Kidney capillary endothelial cell (primary cell): Measurements from ENCODE around the gene QSER1.
A peak's percentile ranks its signal among the peaks of the same experiment; 100 is the strongest.

Source experiments
- DNase-seq: peaks from one replicate; pipeline ENCODE4 v3.0.0-alpha.2; 2018; ENCODE audit warnings: low spot score

QSER1 gene

DNA sequence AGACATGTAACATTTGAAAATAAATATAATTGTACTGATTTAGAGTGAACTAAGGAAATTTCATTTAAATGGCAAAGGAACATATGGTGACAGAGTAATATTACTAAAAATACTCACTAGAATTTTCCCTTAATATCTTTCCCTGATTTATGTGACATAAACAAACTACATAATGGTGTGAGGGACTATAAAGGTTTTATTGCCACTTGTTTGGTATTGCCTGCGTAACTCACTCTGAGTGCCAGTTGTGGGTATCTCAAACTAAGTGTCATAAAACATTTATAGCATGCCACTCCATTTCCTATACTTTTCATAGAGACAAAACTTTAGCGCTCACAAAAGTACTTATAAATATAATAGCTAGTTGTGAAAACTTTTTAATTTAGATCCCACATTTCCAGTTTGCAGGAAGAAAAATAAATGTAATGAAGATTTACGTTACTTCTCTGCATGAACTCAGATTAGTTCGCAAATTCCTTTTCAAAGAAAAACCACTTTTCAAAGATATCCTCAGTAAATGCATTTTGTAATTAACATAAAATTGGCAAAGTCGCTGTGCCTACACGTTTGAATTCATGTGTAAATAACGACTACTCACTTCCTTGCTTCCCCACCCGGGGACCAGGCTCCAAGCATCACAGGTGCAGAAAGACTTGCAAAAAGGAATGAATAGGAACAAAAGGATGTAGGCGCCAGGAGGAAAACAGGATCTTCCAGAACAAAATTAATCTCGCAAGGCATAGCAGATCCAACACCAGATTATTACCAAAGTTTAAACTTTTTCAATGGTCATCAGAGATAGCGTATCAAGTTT, 1.6 kb upstream of the QSER1 start:
- DNase-seq, result no peak

DNA sequence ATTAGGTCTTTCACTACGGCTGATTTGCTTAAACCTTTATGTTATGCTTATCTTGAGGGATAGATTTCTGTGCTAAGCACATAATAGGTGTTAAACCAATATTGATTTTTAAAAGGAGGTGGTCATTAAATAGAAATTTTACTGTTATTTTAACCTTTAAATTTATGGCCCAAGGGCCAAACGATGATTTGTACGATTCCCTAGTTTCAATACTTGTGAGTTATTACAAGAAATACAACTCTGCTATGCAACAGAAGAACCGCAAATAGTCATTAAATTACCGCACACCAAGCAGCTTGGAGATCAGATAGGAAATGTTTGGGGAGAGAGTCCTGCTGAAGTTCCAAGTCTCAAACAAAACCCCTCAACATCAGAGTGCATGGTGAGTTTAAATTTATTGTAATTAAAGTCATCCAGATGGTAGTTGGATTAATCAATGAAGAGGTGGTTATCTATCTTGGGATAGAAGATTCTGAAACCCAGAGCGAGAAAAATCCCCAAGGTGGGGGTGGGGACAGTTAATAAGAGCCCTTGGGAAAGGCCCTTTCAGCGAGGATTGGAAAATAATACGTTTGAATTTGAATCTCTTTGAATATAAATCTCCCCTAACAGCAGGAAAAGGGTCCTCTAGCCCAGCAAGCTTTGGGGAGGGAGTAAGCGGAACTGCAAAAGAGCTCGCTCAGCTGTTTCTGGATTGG, 805 bp upstream of the QSER1 start:
- DNase-seq, result peak; percentile 21

DNA sequence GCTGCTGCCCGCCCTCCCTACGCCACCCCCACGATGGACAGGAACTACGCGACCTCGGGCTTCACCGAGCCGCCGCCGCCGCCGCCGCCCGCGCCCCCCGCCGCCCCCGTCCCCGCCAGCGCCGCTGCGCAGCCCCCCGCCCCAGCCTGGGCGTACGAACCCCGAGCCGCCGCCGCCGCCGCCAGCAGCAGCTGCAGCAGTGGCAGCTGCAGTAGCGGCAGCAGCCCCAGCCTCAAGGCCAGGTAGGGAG, 407 bp downstream of the QSER1 start:
- no peak for DNase-seq

DNA sequence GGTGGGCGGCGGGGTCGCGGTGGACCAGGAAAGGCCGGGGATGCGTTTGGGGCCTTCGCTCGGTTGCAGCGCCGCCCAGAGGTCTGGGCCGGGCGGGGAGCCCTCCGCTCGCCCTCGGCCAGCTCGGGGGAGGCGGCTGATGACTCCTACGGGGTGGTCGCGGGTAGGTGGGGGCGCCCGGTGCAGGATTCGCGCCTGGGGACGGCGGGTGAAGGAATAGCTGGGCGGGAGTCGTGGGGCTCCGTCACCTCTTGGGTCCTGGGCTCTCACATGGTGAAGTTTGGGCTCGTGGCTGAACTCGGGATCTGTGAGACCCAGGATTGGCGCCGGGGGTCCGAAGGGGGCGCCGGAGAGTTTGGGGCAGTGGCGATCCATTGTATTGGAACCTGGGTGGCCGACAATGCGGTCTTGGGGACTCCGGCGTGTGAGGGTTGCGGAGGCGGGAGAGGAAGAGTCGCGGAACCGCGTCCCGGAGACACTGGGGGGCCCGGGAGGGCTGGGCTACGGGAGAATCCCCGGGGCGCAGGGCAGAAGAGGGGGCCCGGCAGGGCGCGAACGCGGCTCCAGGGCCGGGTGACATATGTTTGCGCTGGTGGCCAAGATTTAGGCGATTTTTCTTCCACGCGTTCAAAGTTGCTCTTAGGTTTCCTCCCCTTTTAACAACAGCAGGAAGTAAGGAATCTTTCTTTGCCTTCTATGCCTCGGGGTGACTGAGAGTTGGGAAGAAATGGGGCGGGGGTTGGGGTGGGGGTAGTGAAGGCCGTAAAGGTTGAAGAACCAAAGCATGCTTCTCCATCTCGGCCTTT, 935 bp downstream of the QSER1 start:
- peak; percentile 24 for DNase-seq

DNA sequence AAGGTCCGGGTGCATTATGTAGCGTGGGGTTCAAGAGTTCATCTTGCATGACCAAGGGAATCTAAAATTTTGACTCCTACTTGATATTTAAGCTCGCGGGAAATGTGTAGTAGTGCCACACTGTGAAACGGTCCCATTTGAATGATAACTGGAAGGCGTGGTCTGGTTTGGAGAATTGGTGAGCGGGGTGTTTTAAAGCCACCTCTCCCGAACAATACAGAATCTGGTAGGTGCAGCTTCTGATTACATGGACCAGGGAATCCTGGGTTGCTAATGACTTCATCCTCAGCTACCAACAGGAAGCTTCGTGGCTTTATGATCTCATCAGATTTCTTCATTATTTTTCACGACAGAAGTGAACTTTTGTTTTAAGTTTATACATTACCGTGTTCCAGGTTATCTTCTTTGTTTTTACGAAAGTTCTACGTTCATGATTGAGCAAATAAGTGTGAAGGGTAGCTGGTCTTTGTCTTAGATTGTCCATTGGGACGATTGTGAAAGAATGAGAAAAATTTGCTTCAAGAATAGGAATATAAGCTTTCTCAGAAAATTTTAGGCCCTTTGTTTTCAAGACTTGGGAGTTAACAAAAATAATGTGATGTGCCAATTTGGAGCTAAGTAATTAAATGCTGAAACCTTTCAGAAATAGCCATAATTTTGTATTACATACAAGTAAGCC, 1.7 kb downstream of the QSER1 start:
- peak; percentile 71 for DNase-seq

DNA sequence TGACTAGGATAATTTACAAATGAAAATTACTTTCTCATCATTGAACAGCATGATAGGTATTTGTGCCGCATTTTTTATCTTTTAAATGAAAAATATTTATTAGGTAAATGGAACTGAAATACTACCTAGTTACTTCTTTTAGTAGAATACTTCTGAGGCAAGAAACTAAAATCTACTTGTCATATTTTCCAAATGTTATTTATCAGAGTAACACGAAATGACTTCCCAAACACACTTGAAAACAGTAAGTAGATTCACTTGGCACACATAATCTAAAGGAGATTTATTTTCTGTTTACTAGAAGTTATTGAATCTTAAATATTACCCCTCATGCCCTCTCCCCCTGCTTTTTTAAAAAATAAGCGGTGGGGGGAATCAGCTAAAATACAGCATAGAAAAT, 2.3 kb downstream of the QSER1 start:
- no peak for DNase-seq

DNA sequence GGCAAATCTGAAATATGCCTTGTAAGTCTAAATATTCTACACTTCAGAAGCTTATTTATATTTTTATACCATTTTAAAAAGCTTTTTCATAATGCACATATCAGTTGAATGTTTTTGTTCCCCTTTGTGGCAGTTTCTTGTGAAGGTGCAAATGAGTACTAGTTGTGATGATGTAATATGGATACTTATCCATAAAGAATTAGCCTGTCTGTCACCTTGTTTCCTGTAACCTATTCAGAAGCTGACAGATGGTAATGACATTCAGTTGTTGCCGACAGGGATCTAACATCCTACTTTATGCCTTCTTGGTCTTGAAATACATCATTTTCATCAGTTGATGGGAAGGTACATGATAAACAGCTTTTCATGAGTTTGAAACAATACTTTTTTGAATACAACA, 2.9 kb downstream of the QSER1 start:
- DNase-seq, result no peak

DNA sequence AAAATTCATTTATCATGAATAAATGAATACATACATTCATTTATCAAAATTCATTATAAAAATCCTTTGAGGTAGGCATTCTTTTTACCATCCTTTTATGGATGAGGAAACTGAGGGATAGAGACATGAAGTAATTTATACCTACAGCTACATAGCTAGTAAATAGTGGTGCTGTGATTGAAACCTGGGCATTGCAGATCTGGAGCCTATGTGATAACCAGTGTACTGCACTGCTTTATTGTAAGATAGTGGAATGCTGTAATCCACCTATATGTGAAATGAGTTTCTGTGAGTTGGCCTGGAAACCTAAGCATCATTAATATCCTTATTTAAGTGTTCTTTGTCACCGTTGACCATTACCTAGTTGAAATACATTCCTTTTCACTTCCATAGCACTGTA, 4.5 kb downstream of the QSER1 start:
- DNase-seq, result no peak

DNA sequence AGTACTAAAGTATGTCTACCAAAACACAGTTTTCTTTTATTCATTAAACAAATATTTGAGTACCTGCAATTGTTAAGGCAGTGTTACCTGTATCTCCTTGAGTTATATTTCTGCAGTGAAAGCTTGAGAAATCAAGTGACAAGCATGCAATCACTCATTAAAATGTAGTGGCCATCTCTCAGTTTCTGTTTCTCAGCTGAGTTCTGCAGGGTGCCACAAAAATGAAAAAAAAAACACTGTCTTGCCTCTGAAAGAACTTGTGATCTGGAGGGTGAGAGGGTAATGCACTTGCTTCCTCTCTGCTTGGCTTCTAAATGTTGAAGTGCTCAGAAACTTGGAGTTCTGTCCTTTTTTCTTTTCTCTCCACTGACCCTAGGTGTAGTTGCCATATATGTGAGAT, 6.8 kb downstream of the QSER1 start:
- DNase-seq, result no peak

DNA sequence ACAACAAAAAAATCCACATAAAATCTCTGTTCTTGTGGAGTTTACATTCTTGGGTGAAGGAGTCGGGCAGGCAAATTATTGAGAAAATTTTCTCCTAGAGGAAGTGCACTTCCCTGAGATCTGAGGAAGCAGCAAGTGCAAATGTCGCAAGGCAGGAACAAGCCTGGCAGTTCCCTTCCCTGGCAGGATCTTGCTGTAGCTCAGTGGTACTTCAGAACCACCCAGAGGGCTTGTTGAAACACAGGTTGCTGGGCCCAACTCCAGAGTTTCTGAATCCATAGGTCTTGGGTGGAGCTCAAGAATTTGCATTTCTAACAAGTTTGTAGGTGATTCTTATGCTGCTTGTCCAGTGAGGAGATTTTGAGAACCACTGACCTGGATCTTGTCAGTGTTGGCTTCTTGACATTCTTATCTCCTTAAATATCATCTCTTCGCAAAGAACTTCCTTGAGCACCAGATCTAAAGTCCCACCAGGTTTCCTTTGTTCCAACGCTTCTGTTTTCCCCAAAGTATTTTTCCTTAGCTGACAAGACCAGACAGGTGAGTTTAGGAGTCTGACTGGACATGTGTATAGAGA, 9.6 kb downstream of the QSER1 start:
- DNase-seq, result no peak

DNA sequence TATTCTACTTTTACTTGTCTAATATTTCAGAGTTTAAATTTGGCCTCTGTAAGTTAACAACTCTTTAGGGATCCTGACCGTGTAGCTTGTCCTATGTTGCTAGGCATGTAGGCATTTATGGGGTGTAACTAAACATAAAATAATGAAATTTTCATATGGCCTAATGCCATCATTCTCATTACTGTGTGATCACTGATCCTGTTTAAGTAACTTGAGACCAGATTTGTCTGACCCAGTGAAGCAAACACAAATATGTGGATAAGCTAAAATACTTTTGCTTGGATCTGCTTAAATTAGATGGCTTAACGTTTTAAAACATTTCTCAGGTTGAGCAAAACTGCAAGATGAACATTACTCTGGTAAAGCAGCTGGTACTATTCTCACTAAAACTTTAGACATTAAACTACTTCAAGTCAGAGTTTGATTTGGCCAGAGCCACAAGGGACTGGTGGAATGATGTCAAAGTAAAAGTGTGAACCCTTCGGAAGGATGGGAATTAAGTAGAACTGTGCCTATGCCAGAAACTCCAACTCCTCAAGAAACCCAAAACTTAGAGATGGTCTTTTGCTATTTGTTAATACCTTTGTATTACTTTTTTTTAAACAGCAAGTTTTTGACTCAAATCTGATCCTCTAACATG, 12.5 kb downstream of the QSER1 start:
- DNase-seq, result no peak

DNA sequence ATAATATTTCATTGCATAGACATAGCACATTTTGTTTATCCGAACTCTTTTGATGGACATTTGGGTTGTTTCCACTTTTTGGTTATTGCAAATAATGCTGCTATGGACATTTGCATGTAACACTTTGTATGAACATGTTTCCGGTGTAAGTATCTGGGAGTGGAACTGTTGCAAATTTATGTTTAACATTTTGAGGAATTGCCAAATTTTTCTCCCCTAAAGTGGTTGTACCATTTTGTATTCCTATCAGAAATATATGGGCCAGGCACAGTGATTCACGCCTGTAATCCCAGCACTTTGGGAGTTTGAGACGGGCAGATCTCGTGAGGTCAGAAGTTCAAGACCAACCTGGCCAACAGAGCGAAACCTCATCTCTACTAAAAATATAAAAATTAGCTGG, 16.0 kb downstream of the QSER1 start:
- DNase-seq, result no peak

DNA sequence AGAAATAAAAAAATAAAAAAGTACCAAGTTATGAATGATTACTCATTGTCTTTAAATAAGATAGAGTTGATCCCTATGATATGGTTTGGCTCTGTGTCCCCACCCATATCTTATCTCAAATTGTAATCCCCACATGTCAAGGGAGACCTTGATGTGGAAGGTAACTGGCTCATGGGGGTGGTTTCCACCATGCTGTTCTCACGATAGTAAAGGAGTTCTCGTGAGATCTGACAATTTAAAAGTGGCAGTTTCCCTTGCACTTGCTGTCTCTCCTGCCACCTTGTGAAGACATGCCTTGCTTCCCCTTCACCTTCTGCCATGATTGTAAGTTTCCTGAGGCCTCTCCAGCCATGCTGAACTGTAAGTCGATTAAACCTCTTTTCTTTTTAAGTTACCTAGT, 18.8 kb downstream of the QSER1 start:
- no peak for DNase-seq

DNA sequence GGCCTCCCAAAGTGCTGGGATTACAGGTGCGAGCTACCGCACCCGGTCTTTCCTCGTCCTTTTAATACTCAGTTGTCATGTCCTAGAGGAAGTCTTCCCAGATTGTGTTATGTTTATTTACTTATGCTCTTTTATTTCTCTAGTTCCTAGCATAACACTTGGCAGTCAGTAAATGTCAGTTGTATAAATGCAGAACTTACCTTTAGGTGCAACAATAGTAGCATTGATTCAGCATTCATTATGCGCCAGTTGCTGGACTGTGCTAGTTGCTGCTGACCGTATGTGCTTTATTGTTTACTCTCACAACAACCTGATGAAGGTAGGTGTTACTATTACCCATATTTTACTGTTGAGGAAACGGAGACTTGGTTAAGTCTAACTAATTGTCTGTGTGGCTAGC, 20.8 kb downstream of the QSER1 start:
- no peak for DNase-seq

DNA sequence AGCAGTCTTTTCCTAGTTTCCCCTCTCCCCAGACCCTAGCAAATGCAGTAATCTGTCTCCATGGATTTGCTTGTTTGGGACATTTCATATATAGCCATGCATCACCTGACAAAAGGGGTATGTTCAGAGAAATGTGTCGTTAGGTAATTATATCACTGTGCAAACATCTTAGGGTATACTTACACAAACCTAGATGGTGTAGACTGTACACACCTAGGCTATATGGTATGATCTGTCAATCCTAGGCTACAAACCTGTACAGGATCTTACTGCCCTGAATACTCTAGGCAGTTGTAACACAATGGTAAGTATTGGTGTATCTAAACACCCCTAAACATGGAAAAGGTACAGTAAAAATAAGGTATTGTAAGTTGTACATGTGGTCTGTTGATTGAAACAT, 23.8 kb downstream of the QSER1 start:
- no peak for DNase-seq

DNA sequence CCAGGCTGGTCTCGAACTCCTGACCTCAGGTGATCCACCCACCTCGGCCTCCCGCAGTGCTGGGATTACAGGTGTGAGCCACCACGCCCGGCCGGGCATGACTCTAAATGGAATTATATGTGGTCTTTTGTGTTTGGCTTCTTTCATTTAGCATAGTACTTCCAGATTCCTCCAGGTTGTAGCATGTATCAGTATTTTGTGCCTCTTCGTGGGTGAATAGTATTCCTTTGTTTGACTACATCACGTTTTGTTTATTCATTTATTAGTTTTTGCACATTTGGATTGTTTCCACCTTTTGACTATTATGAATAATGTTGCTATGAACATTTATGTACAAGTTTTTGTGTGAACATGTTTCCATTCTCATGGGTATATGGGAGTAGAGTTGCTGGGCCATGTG, 24.4 kb downstream of the QSER1 start:
- no peak for DNase-seq

DNA sequence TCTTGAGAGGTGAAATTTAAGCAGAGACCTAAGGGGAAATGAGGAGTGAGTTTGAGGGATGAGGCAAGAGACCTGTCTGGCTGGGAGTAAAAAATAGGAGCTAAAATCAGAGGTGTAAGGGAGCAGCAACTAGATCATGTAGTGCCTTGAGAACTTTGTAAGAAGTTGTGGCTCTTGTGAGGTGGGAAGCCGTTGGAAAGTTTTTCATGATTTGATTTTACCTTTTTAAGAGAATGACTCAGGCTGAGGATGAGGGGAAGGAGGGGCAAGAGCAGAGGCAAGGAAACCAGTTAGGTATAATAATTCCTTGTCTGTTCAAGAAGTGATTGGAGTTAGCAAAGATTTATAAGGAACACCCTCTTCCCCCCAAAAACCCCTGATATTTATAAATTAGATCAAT, 25.8 kb downstream of the QSER1 start:
- no peak for DNase-seq

DNA sequence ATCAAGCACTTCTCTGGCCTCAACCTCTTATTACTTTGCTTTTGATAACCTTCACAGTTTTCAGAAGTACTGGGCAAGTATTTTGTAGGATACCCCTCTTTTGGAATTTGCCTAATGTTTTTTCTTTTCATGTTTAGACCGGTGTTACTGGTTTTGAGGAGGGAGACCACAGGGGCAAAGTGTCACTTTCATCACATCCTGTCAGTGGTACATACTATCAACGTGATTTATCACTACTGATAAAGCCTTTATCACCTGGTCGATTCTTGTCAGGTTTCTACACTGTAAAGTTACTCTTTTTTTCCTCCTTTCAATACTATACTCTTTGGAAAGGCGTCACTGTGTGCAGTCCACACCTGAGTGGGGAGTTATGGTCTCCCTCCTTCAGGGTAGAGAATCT, 26.7 kb downstream of the QSER1 start:
- no peak for DNase-seq

DNA sequence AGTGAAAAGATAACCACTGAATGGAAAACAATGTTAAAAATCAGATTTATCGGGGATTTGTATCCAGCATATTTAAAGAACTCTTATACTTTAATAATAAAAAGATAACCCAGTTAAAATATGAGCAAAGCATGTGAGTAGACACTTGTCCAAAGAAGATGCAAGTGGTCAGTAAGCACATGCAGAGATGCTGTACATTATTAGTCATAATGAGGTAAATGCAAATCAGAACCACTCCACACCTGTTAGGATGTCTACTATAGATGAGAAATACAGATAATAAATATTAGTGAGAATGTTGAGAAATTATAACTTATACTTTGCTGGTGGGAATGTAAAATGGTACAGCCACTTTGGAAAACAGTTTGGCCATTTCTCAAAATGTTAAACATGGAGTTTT, 28.0 kb downstream of the QSER1 start:
- DNase-seq, result no peak

DNA sequence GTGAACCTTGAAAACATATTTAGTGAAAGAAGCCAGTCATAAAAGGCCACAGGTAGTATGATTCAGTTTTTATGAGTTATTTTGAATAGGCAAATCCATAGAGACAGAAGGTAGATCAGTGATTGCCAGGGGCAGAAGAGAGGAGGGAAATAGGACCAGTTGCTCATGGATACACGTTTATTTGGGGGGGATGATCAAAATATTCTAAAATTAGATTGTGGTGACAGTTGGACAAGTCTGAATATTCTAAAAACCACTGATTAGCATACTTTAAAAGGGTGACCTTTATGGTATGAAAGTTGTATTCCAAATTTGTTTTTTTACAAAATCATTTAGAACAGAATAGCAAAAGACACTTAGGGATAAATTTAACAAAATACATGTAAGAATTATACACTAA, 28.6 kb downstream of the QSER1 start:
- no peak for DNase-seq

DNA sequence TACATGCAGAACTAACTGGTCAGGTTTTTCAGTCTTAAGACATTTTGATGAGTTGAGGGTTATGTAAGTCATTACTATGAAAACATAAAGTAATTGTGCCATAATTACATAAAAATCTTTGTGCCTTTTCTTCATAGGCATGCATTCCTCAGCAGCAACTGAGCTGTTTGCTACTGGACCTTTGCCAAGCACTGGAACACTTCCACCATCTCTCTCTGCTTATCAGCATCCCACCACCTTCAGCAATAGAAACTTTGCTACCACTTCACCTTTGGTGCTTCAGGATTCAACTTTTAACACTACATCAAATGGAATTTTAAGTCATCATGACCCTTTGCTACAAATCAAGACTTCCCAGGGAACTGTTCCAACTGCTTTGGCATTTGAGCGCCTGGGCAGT, 39.0 kb downstream of the QSER1 start:
- no peak for DNase-seq

DNA sequence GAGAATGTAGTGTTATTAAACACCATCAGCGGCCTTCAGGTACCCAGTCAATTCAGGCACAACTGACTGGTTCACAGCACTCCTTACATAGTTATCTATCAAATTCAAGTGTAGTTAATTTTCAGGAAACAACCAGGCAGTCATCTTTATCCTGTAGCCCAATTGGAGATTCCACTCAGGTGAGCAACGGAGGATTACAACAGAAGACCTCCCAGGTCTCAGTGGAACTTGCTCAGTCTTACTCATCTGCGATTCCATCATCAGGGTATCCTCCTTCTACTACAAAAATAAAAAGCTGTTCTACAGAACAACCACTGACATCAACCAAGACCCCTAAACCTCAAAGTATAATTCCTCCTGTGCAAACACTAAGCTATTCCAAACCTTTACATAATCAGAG, 39.6 kb downstream of the QSER1 start:
- DNase-seq, result no peak
